Ectodermal cell (in vitro differentiated cells): ENCODE data around the gene STARD3NL.
"Not testable (repeated sequence)": the region's sequence is repeated elsewhere in the genome, so short reads cannot be mapped to it uniquely, and the experiment has no call there.

Experiments used
- H3K27ac ChIP-seq: 2 replicates; pipeline ENCODE4 v1.7.0; 2013; ENCODE audit warnings: mild to moderate bottlenecking, low read depth, low read length; ENCODE audit not compliant: insufficient read depth, poor library complexity, severe bottlenecking
- H3K27me3 ChIP-seq: 2 replicates; pipeline ENCODE4 v1.7.0; 2013; ENCODE audit warnings: mild to moderate bottlenecking, low read length; ENCODE audit not compliant: insufficient read depth, control insufficient read depth, poor library complexity, severe bottlenecking
- H3K36me3 ChIP-seq: one replicate; pipeline ENCODE4 v1.7.0; 2013; ENCODE audit warnings: low read length; ENCODE audit not compliant: control insufficient read depth, insufficient read depth
- H3K4me1 ChIP-seq: one replicate; pipeline ENCODE4 v1.7.0; 2013; ENCODE audit warnings: low read length; ENCODE audit not compliant: control insufficient read depth, insufficient read depth
- H3K4me3 ChIP-seq: 2 replicates; pipeline ENCODE4 v1.7.0; 2013; ENCODE audit warnings: low read depth, low read length, control low read depth; ENCODE audit not compliant: insufficient read depth
- H3K9me3 ChIP-seq: 2 replicates; pipeline ENCODE4 v1.7.0; 2013; ENCODE audit warnings: mild to moderate bottlenecking, low read length, moderate library complexity; ENCODE audit not compliant: control insufficient read depth
- WGBS, 2 experiments: methylation state at CpG; one replicate each; pipeline ENCODE4 v1.1.7; 2013; ENCODE audit warnings: missing lambda C conversion rate in 2 of 2; 5-methylcytosine and 5-hydroxymethylcytosine counted together

The STARD3NL gene

DNA sequence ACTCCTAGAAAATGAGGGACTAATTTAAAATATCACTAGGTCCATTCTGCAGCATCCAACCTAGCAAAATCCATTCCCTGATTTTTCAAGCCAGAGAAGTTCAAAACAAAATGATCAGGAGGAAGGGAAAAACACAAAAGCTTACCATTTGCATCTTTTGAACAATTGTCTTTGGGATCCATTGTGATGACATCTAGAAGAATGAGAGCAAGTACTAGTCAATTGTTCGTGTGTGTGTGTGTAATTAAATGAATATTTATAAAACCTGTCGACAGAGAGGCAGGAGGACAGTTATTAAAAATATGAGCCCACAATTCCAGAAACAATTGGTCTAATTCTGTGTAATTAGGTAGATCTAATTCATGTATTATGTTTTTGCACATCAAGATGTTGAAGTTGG is 84.0 kb downstream of the STARD3NL start:
- not testable (repeated sequence) for H3K27me3 ChIP-seq, H3K4me3 ChIP-seq, H3K36me3 ChIP-seq, H3K9me3 ChIP-seq, H3K4me1 ChIP-seq, H3K27ac ChIP-seq
- WGBS, 2 experiments, result 79 to 90% methylated on average over 2 of the region's 2 CpGs

- Histone ChIP-seq H3K4me1 (no peaks in the 10 kb centered on the region), H3K36me3 (no peaks in the 10 kb centered on the region), H3K4me3 (no peak overlapping the region), H3K27me3 (no peaks in the 10 kb centered on the region), H3K9me3 (no peaks in the 10 kb centered on the region), H3K27ac (no peak overlapping the region)
- 93 to 98% methylated on average over 5 of the region's 5 CpGs for WGBS, 2 experiments
Measured at GRCh38 chr7:38262545-38262944, 84.5 kb downstream of the STARD3NL start.

DNA sequence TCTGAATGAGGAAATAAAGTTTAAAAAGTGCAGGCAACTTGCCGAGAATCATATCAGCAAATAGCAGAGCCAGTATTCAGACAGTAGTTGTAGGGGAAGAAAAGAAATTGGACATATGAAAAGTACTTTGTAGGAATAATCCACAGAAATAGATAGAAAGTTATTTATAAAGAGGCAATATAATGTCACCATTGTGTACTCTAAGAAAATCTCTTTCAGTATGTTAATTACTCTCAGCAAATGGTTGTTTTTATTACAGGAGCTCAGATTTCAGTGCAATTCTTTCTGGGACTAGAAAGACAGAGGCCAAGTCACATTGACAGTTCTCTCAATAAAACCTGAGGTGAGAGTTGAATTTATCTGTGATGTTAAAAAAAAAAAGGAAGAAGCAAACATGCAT is 85.2 kb downstream of the STARD3NL start:
- not testable (repeated sequence) for H3K36me3 ChIP-seq, H3K9me3 ChIP-seq, H3K4me1 ChIP-seq, H3K27ac ChIP-seq, H3K27me3 ChIP-seq, H3K4me3 ChIP-seq
- 93 to 97% methylated on average over 1 of the region's 1 CpG for WGBS, 2 experiments

- no CpG with 5 or more reads among the region's 1 CpG for WGBS, 2 experiments
- not testable (repeated sequence) for H3K27me3 ChIP-seq, H3K4me1 ChIP-seq, H3K27ac ChIP-seq, H3K36me3 ChIP-seq, H3K9me3 ChIP-seq, H3K4me3 ChIP-seq
Measured at GRCh38 chr7:38264602-38265001, 86.6 kb downstream of the STARD3NL start.

GRCh38 chr7:38265958-38266357 is 87.9 kb downstream of the STARD3NL start:
- not testable (repeated sequence) for H3K4me1 ChIP-seq, H3K4me3 ChIP-seq, H3K9me3 ChIP-seq, H3K27me3 ChIP-seq, H3K36me3 ChIP-seq, H3K27ac ChIP-seq
- WGBS, 2 experiments, result 95 to 100% methylated on average over 1 to 3 of the region's 3 CpGs

DNA sequence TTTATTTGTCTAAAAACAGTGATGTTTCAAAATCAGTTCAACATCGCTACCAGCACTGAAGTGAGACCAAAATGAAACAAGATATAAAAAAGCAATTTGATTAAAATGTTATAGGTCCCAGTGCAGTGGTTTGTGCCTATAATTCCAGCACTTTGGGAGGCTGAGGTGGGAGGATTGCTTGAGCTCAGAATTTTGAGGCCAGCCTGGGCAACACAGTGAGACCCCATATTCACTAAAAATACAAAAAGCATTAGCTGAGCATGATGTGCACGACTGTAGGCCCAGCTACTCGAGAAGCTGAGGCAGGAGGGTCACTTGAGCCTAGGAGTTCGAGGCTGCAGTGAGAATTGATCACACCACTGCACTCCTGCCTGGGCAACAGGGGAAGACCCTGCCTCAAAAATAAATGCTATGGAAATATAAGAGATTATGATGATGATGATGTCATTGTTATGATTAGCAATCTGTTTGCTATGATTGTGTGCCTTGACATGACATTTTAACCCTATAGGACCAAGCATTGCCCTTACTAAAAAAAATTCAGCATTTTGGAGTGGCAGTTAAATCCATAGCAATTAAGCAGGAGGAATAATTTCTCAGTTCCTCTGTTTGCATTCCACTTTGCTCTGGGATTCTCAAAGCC is 91.8 kb downstream of the STARD3NL start:
- not testable (repeated sequence) for H3K36me3 ChIP-seq, H3K9me3 ChIP-seq, H3K4me1 ChIP-seq, H3K27me3 ChIP-seq, H3K4me3 ChIP-seq, H3K27ac ChIP-seq
- WGBS, 2 experiments, result 86 to 89% methylated on average over 3 of the region's 4 CpGs

DNA sequence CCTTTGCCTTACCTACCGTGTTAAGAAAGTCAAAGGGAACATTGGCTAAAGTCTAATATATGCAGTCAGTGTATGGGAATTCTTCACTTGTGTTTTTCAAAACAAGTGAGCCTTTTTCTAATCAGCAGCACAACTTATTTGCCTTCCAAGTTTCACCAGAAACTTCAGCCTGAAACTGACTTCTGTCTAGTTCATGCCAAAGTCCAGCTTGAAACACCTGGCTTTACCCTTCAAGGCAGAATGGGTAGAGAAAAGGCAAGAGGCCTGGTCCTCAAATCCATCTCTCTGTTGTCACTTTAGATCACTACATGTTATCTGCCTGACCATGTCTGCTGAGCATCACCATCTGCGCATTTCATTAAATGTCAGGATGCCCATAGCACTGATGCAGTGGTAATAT is 92.4 kb downstream of the STARD3NL start:
- not testable (repeated sequence) for H3K36me3 ChIP-seq, H3K4me1 ChIP-seq, H3K27ac ChIP-seq, H3K9me3 ChIP-seq, H3K4me3 ChIP-seq, H3K27me3 ChIP-seq
- WGBS, 2 experiments, result 88% methylated on average over 1 of the region's 2 CpGs; no CpG with 5 or more reads in 1 of the 2 experiments

DNA sequence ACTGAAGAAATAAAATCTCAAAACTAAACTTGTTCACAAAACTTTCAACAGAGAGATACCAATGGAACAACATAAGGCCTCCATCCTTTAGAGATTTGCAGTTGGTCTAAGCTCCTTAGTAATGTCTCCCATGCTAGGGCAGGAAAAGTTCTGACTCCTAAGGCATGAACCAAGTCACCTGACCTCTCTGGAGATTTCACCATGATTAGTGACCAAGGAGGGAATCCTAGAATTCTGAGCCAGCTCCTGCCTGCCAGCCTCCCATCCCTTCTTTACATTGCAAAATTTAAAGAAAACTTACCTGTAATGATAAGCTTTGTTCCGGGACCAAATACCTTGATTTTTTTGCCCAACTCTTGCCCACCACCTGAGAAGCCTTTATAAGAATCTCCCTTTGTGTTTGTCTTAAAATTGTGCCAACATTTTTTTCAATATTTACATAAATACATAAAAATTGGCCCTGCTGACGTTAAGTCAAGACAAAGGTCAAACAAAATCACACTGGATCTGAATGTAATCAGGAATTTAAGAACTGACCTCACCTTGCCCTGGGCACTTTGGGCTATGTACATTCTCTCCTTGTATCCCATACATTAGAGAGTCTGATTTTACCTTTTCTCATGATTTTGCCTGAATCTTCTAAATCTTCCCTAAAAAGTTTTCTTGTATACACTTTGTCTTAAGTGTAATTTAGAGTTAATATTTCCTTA is 95.4 kb downstream of the STARD3NL start, which contains the start of gene TARP:
TARP (minus strand) TSS at position 351 of the 710 bp plus-strand sequence.
- 87 to 88% methylated on average over 2 of the region's 2 CpGs for WGBS, 2 experiments
- H3K27ac ChIP-seq, result no peak within 1 kb of the TSS

GRCh38 chr7:38274486-38274885 is 96.4 kb downstream of the STARD3NL start:
- Histone ChIP-seq H3K4me3 (no peak overlapping the region), H3K36me3 (no peaks in the 10 kb centered on the region), H3K4me1 (no peaks in the 10 kb centered on the region), H3K27ac (no peak overlapping the region), H3K27me3 (no peaks in the 10 kb centered on the region), H3K9me3 (no peaks in the 10 kb centered on the region)
- 93 to 96% methylated on average over 3 of the region's 4 CpGs for whole genome bisulfite sequencing, 2 experiments

More for the DNA sequence above, 95.4 kb downstream of the STARD3NL start, which contains the start of gene TARP:
- H3K27me3 ChIP-seq, result no peaks in the 10 kb centered on the region
- H3K36me3 ChIP-seq, result no peaks in the 10 kb centered on the region
- no peak within 1 kb of the TSS for H3K4me3 ChIP-seq
- H3K9me3 ChIP-seq, result no peaks in the 10 kb centered on the region
- H3K4me1 ChIP-seq, result no peaks in the 10 kb centered on the region

GRCh38 chr7:38274927-38275620 is 97.0 kb downstream of the STARD3NL start:
- Histone ChIP-seq H3K4me3 (no peak overlapping the region), H3K27me3 (no peaks in the 10 kb centered on the region), H3K36me3 (no peaks in the 10 kb centered on the region), H3K9me3 (no peaks in the 10 kb centered on the region), H3K4me1 (no peaks in the 10 kb centered on the region), H3K27ac (no peak overlapping the region)
- 95 to 96% methylated on average over 3 of the region's 3 CpGs for WGBS, 2 experiments
